Cardiac fibroblast (primary cell): ENCODE data around the gene MINDY1.

Source experiments
- DNase-seq, 2 donors: peaks; one replicate each; pipeline versions ENCODE4 v3.0.0 to v3.0.0-alpha.2; 2010; ENCODE audit warnings: low read depth in 2 of 2
- H3K4me3 ChIP-seq, 2 donors: replicated peaks in 1 of 2; 1 replicate in 1 of 2; 2 replicates in 1 of 2; pipeline ENCODE4 v1.5.1; 2011; ENCODE audit warnings: low read depth in 2 of 2, low read length in 2 of 2, mild to moderate bottlenecking in 2 of 2, moderate library complexity in 1 of 2
- CTCF ChIP-seq: IDR thresholded peaks from one replicate; pipeline ENCODE4 v1.5.1; 2011; ENCODE audit warnings: low read depth, mild to moderate bottlenecking, low read length, inconsistent platforms

Gene MINDY1

DNA sequence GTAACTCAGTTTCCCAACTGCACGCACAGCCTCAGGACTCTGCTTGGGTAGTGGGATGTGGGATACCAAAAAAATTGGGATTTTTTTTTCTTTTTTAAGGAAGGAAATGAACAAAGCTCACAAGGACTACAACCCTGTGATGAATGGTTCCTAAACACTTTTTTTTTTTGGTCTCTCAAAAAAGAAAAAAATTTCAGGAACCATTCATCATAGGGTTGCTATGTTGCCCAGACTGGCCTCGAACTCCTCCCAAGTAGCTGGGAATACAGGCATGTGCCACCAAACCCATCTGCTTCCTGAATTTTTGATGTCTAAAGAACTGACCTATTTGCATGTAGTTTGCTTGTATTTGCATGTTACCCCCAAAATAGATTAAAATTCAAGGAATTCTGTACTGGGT, 6.8 kb downstream of the MINDY1 start:
- no peak overlapping the region for H3K4me3 ChIP-seq
- TF ChIP-seq CTCF = no peak
- DNase-seq = no peak

GRCh38 chr1:150999051-150999674, 7.5 kb downstream of the MINDY1 start:
- TF ChIP-seq CTCF = no peak
- DNase-seq = peak; percentile 65 to 85

GRCh38 chr1:150997949-150998348, 8.8 kb downstream of the MINDY1 start:
- TF ChIP-seq CTCF = no peak
- DNase-seq = no peak
- no peak overlapping the region for H3K4me3 ChIP-seq

More at GRCh38 chr1:150999051-150999674, 7.5 kb downstream of the MINDY1 start:
- no peak overlapping the region for H3K4me3 ChIP-seq

GRCh38 chr1:150997126-150997872, 9.4 kb downstream of the MINDY1 start:
- no peak for TF ChIP-seq CTCF
- DNase-seq = no peak
- no peak overlapping the region for H3K4me3 ChIP-seq

DNA sequence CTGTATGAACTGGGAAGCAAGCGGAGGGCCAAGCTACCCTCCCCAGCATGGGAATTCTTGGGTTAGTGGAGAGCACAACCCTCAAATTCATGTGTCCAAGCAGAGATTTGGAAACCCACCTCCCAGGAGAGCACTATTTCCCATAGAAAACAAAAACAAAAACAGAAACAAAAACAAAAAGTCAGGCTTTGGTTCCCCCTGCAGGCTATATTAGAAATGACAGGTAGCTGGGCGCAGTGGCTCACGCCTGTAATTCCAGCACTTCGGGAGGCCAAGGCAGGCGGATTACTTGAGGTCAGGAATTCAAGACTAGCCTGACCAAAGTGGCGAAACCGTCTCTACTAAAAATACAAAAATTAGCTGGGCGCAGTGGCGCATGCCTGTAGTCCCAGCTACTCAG, 10.8 kb downstream of the MINDY1 start:
- TF ChIP-seq CTCF = peak; percentile 71
- DNase-seq = peak; percentile 64 to 66
- H3K4me3 ChIP-seq = no peak overlapping the region

GRCh38 chr1:150995460-150995859, 11.2 kb downstream of the MINDY1 start:
- H3K4me3 ChIP-seq = no peak overlapping the region
- no peak for TF ChIP-seq CTCF
- DNase-seq = no peak
